Lower leg skin (tissue), 3 donors: Measurements from ENCODE around the gene MAT1A.

Experiments
- CTCF ChIP-seq, 3 donors: fragments of 450-650 bp; IDR thresholded peaks; one replicate each; pipeline ENCODE4 v1.5.1; 2016; ENCODE audit warnings: antibody characterized with exemption in 3 of 3, mild to moderate bottlenecking in 3 of 3, moderate library complexity in 2 of 3
- POLR2A ChIP-seq, 2 donors: fragments of 450-650 bp; IDR thresholded peaks; one replicate each; pipeline ENCODE4 v1.6.1; 2016 to 2017; ENCODE audit warnings: antibody characterized with exemption in 2 of 2, mild to moderate bottlenecking in 1 of 2, moderate library complexity in 1 of 2

- TF ChIP-seq CTCF (IDR thresholded peaks at IDR 0.05) (no peak), POLR2A (IDR thresholded peaks at IDR 0.05) (no peak)
Observed at GRCh38 chr10:80261316-80262030, 28.0 kb downstream of the MAT1A start.
